ENCODE measurements around the gene FMNL2. TPM values are rescaled to one million over a fixed set of nuclear protein-coding genes. Genes with fewer than 3 reads are reported as not detected.

The FMNL2 gene
- total and polyA plus RNA-seq, 10 donors, result 8.8 to 59.3 (median 33.5) TPM

DNA sequence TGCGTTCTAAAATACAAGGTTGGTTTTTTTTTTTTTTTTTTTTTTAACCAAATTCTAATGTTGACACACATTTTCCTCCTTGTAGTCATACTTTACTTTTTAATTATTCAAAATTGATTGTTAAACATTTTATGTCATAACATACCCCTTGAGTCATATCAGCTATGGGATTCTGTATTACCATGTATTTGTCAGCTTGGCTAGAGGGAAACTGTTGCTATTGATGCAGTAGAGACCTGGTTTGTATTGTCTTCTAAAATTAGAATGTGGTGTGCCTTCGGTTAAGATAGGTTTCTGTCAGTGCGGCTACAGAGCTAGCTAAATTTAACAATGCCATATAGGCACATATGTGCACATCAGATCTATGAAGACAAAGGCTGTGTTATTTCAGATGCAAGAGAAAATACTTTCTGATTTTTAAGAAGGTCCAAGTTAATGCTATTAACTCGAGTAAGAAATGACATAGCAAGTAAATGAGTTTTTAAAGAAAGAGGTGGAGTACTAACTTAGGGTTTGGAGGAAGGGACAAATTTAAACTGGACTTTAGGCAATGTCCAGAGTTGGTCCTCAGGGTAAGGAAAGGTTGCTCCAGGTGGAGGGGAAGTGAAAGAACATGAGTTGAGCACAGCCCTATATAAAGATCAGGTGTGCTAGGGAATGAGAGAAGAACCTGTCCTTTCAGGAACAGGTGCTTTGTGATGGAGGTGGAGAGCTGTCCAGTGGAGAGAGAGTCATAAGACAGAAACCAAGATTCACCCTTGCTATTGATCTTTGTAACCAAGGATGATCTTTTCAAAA, 230.0 kb downstream of the FMNL2 start:
- Histone ChIP-seq H3K4me1 (peaks cover 0 to 13% (median 2%) of the 10 kb centered on the region in 6 donors), H3K27me3 (replicated peaks in 1 of 7) (no peaks in the 10 kb centered on the region), H3K9me3 (no peaks in the 10 kb centered on the region), H3K36me3 (peaks cover 0 to 5% (median 0%) of the 10 kb centered on the region in 6 donors), H3K27ac (no peak overlapping the region), H3K4me3 (no peak overlapping the region)
- DNase-seq, result no peak
- TF ChIP-seq POLR2A (IDR thresholded peaks at IDR 0.05) (no peak), POLR2AphosphoS5 (IDR thresholded peaks at IDR 0.05) (no peak)
- TF ChIP-seq, protein P1, sequence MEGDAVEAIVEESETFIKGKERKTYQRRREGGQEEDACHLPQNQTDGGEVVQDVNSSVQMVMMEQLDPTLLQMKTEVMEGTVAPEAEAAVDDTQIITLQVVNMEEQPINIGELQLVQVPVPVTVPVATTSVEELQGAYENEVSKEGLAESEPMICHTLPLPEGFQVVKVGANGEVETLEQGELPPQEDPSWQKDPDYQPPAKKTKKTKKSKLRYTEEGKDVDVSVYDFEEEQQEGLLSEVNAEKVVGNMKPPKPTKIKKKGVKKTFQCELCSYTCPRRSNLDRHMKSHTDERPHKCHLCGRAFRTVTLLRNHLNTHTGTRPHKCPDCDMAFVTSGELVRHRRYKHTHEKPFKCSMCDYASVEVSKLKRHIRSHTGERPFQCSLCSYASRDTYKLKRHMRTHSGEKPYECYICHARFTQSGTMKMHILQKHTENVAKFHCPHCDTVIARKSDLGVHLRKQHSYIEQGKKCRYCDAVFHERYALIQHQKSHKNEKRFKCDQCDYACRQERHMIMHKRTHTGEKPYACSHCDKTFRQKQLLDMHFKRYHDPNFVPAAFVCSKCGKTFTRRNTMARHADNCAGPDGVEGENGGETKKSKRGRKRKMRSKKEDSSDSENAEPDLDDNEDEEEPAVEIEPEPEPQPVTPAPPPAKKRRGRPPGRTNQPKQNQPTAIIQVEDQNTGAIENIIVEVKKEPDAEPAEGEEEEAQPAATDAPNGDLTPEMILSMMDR (IDR thresholded peaks at IDR 0.05 in 8 of 11, conservative IDR thresholded peaks at IDR 0.05 in 3 of 11), result no peak
- 70 to 82% (median 81%) methylated on average over 4 of the region's 4 CpGs for WGBS, 5 donors
- intact Hi-C loops (cut with DNase I; ENCODE audit: low total_unique reads), result no loop called here

DNA sequence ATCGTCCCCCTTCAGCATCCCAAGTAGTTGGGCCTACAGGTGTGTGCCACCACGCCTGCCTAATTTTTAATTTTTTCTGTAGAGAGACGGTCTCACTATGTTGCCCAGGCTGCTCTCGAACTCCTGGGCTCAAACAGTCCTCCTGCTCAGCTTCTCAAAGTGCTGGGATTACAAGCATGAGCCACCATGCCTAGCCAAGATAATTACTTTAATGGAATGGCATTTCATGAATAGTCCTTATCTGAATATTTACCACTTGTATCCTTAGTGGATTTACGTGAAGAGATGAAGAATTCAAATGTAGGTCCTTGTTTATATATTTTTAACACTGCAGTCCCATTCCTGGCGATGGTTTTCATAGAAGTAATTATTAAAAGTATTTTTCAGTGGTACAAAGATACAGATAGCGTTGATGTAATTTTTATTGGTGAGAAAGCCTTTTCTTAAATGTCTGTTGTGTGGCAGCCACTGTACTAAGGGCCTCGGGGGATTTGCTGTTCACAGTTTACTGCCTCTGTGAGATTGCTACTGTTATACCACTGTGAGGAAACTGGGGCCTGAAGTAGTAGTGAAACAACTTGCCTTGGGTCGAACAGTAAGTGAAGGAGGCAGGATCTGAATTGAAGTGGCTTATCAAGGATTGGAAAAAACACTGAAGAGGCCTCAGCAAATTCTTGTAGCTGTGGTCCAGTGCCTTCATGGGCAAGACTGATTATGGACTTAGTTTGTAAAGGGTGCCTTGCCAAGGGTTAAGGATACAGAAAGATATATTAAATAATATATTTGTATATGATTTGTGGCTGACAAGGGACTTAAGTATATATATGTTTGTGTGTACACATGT, 231.1 kb downstream of the FMNL2 start:
- WGBS, 5 donors, result 76 to 81% (median 78%) methylated on average over 9 of the region's 9 CpGs
- no peaks in the 10 kb centered on the region for H3K27me3 ChIP-seq (replicated peaks in 1 of 7)
- TF ChIP-seq, protein P1 (IDR thresholded peaks at IDR 0.05 in 8 of 11, conservative IDR thresholded peaks at IDR 0.05 in 3 of 11), result no peak
- TF ChIP-seq POLR2AphosphoS5 (IDR thresholded peaks at IDR 0.05) (no peak), POLR2A (IDR thresholded peaks at IDR 0.05) (no peak)
- intact Hi-C loops (cut with DNase I; ENCODE audit: low total_unique reads), result no loop called here
- DNase-seq, result no peak
- no peaks in the 10 kb centered on the region for H3K9me3 ChIP-seq
- peaks cover 0 to 13% (median 3%) of the 10 kb centered on the region in 6 donors for H3K4me1 ChIP-seq
- H3K4me3 ChIP-seq, result no peak overlapping the region
- H3K27ac ChIP-seq, result peak overlapping the region in 1 of 8 donors; percentile 19
- H3K36me3 ChIP-seq, result peaks cover 0 to 3% (median 0%) of the 10 kb centered on the region in 6 donors

DNA sequence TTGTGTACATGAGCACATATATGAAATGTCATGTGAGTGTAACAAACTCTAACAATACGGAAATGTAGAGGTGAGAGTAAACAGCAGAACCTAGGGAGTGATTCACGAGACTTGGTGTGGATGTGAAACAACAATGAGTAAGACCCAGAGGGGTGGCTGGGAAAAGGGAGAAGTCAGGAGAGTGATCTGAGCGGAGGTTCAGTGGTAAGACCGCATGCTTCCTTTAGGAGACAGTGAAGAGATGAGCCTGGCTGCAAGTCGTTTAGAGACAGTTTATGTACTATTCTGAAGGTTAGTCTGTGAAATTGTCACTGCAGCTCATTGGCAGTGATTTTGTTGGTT, 231.7 kb downstream of the FMNL2 start:
- H3K27ac ChIP-seq, result peak overlapping the region in 1 of 8 donors; percentile 19
- TF ChIP-seq, protein P1 (IDR thresholded peaks at IDR 0.05 in 8 of 11, conservative IDR thresholded peaks at IDR 0.05 in 3 of 11), result no peak
- no peak for TF ChIP-seq POLR2A (IDR thresholded peaks at IDR 0.05)
- no peak for TF ChIP-seq POLR2AphosphoS5 (IDR thresholded peaks at IDR 0.05)
- WGBS, 5 donors, result 60 to 75% (median 72%) methylated on average over 5 of the region's 5 CpGs
- H3K4me1 ChIP-seq, result peaks cover 0 to 13% (median 3%) of the 10 kb centered on the region in 6 donors
- H3K27me3 ChIP-seq (replicated peaks in 1 of 7), result no peaks in the 10 kb centered on the region
- no peak for DNase-seq
- intact Hi-C loops (cut with DNase I; ENCODE audit: low total_unique reads), result no loop called here
- H3K36me3 ChIP-seq, result no peaks in the 10 kb centered on the region
- no peak overlapping the region for H3K4me3 ChIP-seq
- H3K9me3 ChIP-seq, result no peaks in the 10 kb centered on the region

DNA sequence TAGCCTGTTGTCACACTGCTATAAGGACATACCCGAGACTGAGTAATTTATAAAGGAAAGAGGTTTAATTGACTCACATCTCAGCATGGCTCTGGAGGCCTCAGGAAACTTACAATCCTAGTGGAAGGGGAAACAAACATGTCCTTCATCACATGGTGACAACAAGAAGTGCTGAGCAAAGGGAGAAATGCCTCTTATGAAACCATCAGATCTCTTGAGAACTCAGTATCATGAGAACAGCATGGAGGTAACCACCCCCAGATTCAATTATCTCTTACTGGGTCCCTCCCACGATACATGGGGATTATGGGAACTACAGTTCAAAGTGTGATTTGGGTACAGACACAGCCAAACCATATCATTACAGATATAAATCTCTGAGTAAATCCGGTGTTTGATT, 233.6 kb downstream of the FMNL2 start:
- Histone ChIP-seq H3K4me1 (peaks cover 0 to 21% (median 3%) of the 10 kb centered on the region in 6 donors), H3K9me3 (no peaks in the 10 kb centered on the region)
- 81 to 92% (median 86%) methylated on average over 3 of the region's 3 CpGs for WGBS, 5 donors

More for the DNA sequence above, 233.6 kb downstream of the FMNL2 start:
- H3K36me3 ChIP-seq, result no peaks in the 10 kb centered on the region
- no peaks in the 10 kb centered on the region for H3K27me3 ChIP-seq (replicated peaks in 1 of 7)
- intact Hi-C loops (cut with DNase I; ENCODE audit: low total_unique reads), result no loop called here
- no peak overlapping the region for H3K4me3 ChIP-seq
- peak overlapping the region in 1 of 8 donors; percentile 16 for H3K27ac ChIP-seq
- TF ChIP-seq POLR2A (IDR thresholded peaks at IDR 0.05) (no peak), POLR2AphosphoS5 (IDR thresholded peaks at IDR 0.05) (no peak)
- TF ChIP-seq, protein P1 (IDR thresholded peaks at IDR 0.05 in 8 of 11, conservative IDR thresholded peaks at IDR 0.05 in 3 of 11), result no peak
- DNase-seq, result no peak

All from spleen (tissue), 11 donors.